ENCODE results near the gene CBX8.

Gene CBX8

DNA sequence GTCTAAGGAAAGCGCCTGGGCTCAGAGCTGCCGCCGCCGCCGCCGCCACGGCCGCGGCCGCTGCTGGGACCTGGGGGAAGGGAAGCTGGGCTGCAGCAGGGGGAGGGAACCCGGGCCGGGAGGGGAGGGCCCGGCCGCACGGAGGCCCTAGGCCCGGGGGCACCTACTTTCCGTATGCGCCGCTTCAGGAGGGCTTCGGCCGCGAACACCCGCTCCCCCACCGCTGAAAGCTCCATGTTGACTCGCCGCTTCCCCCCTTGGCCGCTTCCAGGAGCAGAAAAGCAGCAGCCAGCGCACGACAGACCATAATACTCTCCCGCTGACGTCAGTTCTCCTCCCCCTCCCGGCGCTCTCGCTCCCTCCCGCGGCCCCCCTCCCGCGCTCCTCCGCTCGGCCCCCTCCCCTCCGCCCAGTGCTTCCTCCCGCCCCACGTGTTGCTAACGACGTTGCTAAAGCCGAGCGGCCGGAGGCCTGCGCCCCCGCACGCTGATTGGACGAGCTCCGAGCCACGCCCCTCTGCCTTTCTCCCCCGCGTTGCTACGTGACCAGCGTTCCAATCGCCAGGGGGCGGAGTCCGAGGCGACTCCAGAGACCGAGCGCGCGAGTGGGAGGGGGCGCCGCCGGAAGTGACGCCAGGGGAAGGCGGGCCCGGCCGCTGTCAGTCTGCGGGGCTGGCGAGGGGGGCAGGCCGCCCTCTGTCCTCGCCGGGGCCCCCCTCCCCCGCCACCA is at the start of gene CBX8:
TSS of gene CBX8 (minus strand) at position 315 of the 729 bp plus-strand sequence. CDS start at position 236, 79 bp downstream.
- DNase-seq (ENCODE audit: low read depth) = peak; percentile 98

DNA sequence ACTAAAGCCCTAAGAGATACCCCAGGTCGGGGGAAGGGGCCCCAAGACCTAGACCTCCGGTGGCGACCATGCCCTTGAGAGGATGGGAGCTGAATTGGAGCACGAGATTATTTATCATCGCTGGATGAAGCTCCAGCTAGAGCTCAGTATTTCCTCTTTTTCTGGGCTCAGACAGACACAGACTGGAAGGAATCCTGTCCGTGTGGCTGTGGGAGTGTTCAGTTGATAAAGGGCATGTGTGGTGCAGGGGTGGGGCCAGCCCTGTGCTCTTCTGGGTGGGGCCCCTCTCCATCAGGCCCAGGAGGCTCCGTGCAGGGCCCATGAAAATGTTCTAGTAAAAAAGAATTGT is 48.7 kb upstream of the CBX8 start:
- DNase-seq (ENCODE audit: low read depth) = no peak

DNA sequence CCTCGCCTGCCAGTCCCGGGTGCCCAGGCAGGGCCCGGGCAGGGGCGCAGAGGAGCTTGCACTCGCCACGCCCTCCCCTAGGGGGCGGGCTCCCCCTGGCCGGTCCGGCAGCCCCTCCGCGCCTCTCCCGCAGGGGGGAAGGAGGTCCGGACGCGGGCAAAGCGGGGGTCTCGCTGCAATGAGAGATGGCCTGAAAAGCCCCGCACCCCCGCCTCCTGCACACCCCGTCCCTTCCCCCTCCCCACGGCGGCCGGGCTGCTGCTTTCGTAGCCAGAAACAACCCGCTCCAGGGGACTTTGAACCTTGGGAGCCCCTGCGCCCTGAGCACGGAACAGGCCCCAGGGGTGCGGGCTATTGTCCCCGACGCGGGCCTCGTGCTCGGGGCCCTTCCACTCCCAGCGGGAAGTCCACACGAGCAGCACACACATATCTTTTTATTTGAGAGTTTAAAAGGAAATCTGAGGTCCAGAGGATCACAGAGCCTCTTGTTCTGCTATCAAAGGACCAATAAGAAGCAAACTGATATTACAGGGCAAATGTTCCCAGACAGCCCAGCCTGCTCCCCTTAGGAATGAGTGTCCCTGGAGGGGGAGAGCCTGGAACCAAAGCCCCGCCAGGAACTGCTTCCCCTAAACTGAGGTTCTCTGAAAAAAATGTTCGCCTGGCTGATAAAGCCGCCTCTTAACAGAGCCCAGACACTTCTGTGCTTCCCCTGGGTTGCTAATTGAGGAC is 48.2 kb upstream of the CBX8 start:
- DNase-seq (ENCODE audit: low read depth) = no peak

DNA sequence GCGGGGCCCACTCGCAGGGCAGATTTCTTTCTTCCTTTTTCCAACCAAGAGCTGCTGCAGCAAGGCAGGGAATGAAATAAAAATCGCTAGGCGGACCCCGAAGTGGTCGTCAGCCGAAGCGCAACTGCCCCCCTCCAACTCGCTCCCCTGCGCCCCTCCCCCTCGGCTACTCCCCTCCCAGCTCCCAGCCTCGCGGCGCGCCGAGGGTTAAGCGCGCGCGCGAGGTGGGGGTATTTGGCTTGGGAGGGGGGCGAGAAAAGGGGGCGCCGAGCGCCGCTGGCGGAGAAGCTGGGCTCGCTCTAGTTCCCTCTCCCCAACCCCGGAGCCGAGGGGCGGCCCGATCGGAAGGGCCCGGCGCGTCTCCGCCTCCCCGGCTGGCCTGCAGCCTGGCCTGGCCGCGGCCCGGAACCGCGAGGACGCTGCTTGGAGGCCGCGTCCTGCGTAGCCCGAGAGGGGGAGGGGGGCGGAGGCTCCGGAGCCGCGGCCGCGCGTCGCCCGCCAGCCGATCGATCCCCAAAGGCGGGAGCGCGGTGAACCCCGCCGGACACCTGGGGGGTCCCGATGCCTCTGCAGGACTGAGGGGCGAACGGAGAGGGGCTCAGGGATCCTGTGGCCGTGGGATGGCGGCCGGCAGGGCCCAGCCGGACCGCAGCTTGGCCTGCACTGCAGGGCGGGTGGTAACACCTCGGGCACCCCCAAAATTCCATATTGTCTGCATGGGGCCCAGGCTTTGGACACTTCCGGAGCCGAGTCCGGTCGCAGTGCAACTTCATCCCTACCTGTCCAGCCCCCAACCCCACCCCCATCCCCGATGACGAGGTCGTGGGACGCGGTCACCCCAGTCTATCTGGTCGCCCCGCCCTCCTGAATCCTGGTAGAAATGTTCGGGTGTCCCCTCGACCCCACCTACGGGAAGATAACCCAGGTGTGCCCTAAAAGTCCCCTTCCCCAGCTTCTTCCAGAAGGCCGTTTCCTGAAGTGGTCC is 47.2 kb upstream of the CBX8 start:
- DNase-seq (ENCODE audit: low read depth) = no peak

DNA sequence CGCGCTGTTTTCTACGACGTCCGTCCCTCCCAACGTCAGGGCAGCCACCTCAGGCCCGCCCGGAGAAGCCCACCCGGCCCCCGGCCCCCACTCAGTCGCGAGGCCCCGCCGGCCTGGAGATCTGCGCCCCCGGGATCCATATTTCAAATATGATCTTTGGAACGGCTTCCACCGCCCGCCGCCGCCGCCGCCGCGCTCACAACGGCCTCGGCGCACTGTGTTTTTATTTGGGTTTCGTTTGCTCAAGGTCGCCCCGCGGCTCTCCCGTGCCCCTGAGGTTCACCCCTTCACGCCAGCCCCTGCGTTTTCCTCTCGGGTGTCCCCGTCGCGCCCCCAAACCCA is 46.6 kb upstream of the CBX8 start:
- no peak for DNase-seq (ENCODE audit: low read depth)

DNA sequence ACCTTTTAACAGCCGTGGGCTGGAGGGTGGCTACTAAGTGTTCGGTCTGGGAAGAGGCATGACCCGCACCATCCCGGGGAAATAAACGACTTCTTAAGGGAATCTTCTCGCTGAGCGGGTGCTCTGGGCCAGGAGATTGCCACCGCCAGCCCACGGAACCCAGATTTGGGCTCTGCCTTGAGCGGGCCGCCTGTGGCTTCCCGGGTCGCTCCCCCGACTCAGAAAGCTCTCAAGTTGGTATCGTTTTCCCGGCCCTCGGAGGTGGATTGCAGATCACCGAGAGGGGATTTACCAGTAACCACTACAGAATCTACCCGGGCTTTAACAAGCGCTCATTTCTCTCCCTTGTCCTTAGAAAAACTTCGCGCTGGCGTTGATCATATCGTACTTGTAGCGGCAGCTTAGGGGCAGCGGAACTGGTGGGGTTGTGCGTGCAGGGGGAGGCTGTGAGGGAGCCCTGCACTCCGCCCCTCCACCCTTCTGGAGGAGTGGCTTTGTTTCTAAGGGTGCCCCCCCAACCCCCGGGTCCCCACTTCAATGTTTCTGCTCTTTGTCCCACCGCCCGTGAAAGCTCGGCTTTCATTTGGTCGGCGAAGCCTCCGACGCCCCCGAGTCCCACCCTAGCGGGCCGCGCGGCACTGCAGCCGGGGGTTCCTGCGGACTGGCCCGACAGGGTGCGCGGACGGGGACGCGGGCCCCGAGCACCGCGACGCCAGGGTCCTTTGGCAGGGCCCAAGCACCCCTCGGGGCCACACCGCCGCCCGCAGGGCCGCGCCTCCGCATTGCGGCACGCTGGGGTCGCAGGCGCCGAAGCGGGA is 46.0 kb upstream of the CBX8 start:
- DNase-seq (ENCODE audit: low read depth) = no peak

DNA sequence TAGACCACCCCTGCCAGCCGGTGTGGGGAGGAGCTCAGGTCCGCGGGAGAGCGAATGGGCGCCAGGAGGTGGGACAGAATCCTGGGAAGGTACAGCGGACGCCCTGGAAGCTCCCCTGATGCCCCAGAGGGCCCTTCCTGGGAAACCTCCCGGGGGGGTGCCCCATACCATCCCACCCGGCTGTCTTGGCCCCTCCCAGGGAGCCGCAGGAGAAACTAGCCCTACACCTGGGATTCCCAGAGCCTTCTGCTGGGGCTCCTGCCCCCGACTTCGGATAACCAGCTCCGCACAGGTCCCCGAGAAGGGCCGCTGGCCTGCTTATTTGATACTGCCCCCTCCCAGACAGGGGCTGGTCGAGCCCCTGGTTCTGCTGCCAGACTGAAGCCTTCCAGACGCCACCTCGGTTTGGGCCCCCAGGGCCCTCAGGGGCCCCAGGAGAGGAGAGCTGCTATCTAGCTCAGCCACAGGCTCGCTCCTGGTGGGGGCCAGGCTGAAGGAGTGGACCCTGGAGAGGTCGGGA is 45.3 kb upstream of the CBX8 start:
- DNase-seq (ENCODE audit: low read depth) = no peak

DNA sequence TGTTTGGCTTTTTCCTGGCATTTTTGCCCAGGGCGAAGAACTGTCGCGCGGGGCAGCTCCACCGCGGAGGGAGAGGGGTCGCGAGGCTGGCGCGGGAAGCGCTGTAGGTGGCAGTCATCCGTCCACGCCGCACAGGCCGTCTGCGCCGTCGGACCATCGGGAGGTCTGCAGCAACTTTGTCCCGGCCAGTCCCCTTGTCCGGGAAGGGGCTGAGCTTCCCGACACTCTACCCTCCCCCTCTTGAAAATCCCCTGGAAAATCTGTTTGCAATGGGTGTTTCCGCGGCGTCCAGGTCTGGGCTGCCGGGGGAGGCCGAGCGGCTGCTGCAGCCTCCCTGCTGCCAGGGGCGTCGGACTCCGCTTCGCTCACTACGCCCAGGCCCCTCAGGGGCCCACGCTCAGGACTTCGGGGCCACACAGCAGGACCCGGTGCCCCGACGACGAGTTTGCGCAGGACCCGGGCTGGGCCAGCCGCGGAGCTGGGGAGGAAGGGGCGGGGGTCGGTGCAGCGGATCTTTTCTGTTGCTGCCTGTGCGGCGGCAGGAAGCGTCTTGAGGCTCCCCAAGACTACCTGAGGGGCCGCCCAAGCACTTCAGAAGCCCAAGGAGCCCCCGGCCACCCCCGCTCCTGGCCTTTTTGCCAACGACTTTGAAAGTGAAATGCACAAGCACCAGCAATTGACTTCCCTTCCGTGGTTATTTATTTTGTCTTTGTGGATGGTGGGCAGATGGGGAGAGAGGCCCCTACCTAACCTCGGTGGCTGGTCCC is 44.7 kb upstream of the CBX8 start:
- DNase-seq (ENCODE audit: low read depth) = no peak

DNA sequence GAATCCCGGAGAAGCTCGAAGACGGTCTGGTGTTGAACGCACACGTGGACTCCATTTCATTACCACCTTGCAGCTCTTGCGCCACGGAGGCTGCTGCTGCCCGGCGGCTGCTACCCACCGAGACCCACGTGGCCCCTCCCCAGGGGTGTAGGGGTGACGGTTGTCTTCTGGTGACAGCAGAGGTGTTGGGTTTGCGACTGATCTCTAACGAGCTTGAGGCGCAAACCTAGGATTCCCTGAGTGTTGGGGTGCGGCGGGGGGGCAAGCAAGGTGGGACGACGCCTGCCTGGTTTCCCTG is 44.1 kb upstream of the CBX8 start:
- DNase-seq (ENCODE audit: low read depth) = no peak

DNA sequence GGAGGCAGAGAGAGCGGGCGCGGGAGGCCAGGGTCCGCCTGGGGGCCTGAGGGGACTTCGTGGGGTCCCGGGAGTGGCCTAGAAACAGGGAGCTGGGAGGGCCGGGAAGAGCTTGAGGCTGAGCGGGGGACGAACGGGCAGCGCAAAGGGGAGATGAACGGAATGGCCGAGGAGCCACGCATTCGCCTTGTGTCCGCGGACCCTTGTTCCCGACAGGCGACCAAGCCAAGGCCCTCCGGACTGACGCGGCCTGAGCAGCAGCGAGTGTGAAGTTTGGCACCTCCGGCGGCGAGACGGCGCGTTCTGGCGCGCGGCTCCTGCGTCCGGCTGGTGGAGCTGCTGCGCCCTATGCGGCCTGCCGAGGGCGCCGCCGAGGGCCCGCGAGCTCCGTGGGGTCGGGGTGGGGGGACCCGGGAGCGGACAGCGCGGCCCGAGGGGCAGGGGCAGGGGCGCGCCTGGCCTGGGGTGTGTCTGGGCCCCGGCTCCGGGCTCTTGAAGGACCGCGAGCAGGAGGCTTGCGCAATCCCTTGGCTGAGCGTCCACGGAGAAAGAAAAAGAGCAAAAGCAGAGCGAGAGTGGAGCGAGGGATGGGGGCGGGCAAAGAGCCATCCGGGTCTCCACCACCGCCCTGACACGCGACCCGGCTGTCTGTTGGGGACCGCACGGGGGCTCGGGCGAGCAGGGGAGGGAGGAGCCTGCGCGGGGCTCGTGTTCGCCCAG is 43.6 kb upstream of the CBX8 start:
- DNase-seq (ENCODE audit: low read depth) = no peak

DNA sequence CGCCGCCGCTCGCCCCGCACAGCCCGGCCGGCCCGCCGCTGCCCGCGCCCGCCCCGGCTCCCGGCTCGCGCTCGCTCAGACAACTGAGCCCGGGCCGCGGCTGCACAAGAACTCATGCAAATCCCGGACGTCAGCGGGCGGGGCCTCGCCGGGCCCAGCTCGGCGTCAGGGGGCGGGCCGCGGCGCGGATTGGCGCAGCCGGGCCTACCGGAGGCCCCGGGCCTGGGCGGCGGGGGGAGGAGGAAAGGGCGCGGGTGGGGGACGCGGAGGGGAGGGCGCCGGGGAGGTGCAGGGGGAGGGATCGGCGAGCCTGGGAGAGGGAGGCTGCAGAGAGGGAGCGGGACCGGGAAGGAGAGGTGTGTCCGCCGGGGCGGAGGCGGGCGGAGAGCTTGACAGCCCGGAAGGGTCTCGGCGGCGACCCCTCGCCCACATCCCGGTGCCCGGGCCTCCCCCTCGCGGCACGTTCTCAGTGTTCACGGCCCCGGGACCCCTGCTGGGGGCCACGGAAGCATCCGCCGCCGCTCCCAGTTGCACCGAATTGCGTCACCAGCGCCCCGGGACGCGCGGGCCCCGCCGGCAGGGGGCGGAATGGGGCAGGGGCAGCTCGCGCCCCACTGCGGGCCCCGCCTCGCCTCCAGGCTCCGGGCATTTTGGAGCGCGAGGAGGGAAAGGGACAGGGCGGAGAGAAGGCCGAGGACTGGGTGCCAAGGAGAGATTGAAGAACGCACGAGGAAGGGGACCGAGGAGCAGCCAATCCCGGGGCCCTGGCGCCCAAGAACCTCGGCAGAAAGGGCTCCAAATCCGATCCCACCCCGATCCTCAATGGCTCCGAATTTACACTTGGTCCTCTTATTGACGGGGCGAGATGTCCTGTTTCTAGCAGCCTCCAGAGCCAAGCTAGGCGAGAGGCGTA is 42.7 kb upstream of the CBX8 start, which contains the start of gene CBX4:
TSS of gene CBX4 (minus strand) at position 85 of the 913 bp plus-strand sequence. CDS start 189 bp downstream, outside the sequence.
- peak; percentile 80 for DNase-seq (ENCODE audit: low read depth)

DNA sequence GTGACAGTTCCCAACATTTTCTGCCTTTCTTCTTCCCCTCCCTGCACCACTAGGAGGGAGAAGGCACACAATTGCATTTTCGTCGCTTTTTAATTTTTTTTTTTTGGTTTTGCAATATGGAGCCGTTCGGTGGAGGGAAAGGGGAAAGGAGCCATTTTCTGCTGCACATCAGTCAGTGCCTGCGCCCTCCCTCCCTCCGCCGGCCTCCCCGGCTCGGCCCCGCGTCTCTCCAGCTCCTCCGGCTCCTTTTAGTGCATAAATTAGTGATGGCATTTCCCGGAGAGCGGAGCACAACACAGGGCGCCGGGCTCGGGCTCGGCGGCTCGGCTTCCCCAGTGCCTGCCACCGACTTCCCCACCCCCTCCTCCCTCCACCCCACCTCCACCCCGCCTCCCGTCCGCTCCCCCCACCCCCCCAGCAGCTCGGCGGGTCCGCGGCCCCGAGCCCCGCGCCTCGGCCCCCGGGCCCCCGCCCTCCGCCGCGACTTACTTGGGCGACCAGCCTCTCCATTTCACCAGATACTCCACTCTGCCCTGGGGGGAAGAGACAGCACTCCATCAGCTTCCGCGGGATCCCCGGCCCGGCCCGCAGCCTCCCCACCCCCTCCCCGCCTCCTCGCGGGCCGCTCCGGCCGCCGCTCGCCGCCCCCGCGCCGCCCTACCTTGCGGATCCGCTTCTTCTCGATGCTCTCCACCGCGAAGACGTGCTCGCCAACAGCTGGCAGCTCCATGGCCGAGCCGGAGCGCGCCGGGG is 41.8 kb upstream of the CBX8 start:
- DNase-seq (ENCODE audit: low read depth) = no peak

DNA sequence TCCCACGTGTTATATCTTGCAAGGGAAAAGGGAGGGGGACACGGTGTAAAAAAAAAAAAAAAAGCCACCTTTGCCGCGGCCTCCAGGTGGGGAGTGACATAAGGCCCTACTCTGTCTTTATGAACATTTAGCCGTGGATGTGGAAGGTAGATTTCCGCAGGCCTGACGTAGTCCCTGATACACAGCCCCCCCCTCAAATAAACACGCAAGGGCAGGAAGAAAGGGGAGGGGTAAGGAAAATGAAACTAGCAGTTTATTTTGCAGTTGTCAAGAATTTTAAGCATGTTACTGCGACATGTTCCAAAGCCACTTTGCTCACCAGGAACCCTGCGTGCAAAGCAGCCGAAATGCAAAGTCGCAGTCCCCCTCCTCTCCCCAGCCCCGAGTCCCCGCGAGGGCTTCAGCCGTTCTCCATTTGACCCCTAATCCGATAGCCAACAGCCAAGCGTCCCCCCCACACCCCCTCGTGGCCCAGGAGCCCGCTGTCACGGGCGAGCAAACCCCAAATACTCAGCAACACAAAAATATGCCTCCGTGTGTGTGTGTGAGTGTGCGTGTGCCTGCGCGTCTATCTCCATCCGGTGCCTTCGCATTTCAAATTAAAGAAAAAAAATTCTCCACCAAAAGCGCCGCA is 41.1 kb upstream of the CBX8 start:
- DNase-seq (ENCODE audit: low read depth) = no peak

DNA sequence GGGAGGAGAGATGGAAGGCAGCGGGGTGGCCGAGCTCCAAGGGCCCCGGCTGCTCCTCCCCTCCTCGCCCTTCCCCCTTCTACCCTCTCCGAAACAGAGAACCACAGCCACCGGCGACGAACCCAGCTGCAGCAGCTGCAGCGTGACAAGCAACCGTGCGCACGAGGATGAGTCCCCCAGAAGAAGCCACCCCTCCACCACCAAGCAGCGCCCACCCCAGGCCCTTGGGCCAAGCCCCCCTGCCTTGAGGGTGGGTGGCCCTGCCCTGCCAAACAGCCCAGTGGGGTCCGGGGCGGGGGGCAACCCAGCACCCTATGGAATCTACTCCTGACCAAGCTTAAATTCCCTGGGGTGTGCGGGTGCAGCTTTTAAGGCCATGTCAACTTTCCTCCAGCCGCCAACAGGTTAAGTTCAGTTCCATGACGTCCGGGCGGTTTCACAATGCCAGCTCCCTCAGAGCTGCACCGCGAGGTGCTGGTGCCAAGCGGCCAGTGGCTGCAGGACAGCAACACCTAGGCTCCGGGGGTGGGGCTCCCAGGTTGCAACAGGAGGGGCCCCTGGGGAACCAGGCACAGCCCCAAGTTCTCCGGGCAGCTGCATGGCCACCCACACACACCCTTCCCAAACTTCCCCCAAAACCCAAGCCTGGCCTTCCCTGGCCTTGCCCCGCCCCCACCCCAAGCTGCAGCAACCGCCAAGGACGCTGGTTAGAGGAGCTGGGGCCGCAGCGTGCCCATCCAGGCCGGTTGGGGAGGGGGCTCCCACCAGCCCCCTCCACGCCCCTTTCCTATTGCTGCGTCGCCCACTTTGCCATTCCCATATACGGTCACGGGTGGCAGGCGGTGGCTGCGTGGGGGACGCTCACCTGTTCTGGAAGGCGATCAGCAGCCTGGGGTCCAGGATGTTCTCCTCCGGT is 40.4 kb upstream of the CBX8 start:
- DNase-seq (ENCODE audit: low read depth) = no peak

DNA sequence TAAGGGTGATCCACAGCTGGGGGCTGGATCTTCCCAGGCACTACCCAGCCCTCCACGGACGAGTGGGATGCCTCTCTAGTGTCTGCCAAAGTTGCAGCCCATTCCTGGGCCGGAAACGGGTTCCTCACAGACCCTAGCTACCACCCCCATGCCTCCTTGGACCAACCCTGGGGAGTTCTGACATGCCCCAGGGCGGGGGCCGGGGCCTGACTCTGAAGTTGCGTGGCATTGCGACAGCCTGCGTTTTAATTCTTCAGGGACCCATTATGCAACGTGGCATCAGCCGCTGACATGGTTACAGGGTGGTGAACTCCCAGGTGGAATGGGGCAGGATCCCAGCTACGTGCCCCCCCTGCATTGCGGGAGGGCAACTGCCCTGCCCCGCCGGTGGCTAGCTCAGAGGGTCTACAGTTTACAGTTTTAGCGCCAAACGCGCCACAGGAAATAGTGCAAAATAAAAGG is 39.7 kb upstream of the CBX8 start:
- no peak for DNase-seq (ENCODE audit: low read depth)

DNA sequence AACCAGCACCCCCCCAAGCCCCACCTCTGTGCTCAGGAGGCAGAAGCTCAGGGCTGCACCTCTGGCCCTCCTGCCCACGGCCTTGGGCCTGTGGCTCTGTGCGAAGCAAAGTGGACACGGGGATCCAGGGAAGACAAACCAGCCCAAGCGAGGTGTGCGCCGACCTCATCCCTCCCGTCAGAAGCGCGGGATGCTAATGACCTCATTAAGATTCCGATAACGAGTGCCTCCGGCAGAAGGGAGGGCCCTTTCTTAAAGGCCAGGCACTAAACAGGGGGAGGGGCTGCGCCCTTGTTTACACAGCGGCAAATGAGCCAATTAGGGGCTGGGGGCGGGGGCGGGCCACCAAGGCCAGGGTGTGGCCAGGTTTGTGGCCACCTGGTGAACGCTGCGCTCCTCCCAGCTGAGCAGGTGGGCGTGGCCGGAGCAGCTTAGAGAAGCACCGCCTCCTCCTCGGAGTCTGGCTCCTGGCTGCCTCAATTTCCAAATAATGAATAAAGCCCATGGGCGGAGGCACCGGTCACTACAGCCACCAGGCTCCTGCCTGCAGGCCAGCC is 39.2 kb upstream of the CBX8 start:
- no peak for DNase-seq (ENCODE audit: low read depth)
